CD8-positive, alpha-beta memory T cell (primary cell): ENCODE measurements around the gene BBS9. TPM values are rescaled to one million over a fixed set of nuclear protein-coding genes. Genes with fewer than 3 reads are reported as not detected.

Experiments used
- CTCF ChIA-PET: fragments of 350-600 bp; sonication (Branson Sonifier 250); formaldehyde crosslinking; loops from one replicate; lab custom pipeline; 2021; ENCODE audit warnings: antibody characterized with exemption; lab: Charles Lee
- POLR2A ChIA-PET: fragments of 350-600 bp; sonication (Branson Sonifier 250); formaldehyde crosslinking; loops from one replicate; lab custom pipeline; 2021; ENCODE audit warnings: antibody characterized with exemption; lab: Charles Lee
- DNase-seq, 5 donors: peaks; one replicate each; pipeline versions ENCODE4 v3.0.0 to v3.0.0-alpha.2; 2020 to 2022; ENCODE audit warnings: mixed read lengths in 1 of 5
- H3K27ac ChIP-seq: one replicate; pipeline ENCODE4 v1.7.0; 2013; ENCODE audit warnings: low read depth, mild to moderate bottlenecking, low read length, moderate library complexity
- H3K27me3 ChIP-seq: 2 replicates; pipeline ENCODE4 v1.7.0; 2013; ENCODE audit warnings: low read length, mild to moderate bottlenecking; ENCODE audit not compliant: insufficient read depth, poor library complexity, severe bottlenecking
- H3K36me3 ChIP-seq: 2 replicates; pipeline ENCODE4 v1.7.0; 2013; ENCODE audit warnings: mild to moderate bottlenecking, low read length, moderate library complexity; ENCODE audit not compliant: insufficient read depth
- H3K4me1 ChIP-seq: 2 replicates; pipeline ENCODE4 v1.7.0; 2013; ENCODE audit warnings: mild to moderate bottlenecking, low read length, moderate library complexity; ENCODE audit not compliant: insufficient read depth
- H3K4me3 ChIP-seq: 2 replicates; pipeline ENCODE4 v1.7.0; 2013; ENCODE audit warnings: mild to moderate bottlenecking, low read length
- H3K9me3 ChIP-seq: 2 replicates; pipeline ENCODE4 v1.7.0; 2013; ENCODE audit warnings: mild to moderate bottlenecking, low read length
- H3K27ac Mint-ChIP-seq, 8 donors: one replicate each; pipeline ENCODE4 v1.8.0; 2020 to 2021; ENCODE audit warnings: mixed read lengths in 8 of 8, mild to moderate bottlenecking in 6 of 8, inconsistent platforms in 3 of 8, moderate library complexity in 3 of 8
- H3K27me3 Mint-ChIP-seq, 2 donors: one replicate each; pipeline ENCODE4 v1.8.0; 2020 to 2021; ENCODE audit warnings: mixed read lengths in 2 of 2, mild to moderate bottlenecking in 1 of 2, moderate library complexity in 1 of 2
- H3K36me3 Mint-ChIP-seq, 3 donors: one replicate each; pipeline ENCODE4 v1.8.0; 2020 to 2021; ENCODE audit warnings: mixed read lengths in 3 of 3, inconsistent platforms in 1 of 3, mild to moderate bottlenecking in 1 of 3
- H3K4me1 Mint-ChIP-seq, 3 donors: one replicate each; pipeline ENCODE4 v1.8.0; 2020 to 2021; ENCODE audit warnings: mixed read lengths in 3 of 3, inconsistent platforms in 1 of 3, mild to moderate bottlenecking in 1 of 3
- H3K4me3 Mint-ChIP-seq, 7 donors: one replicate each; pipeline ENCODE4 v1.8.0; 2020 to 2021; ENCODE audit warnings: mixed read lengths in 7 of 7, mild to moderate bottlenecking in 6 of 7, moderate library complexity in 4 of 7, inconsistent platforms in 2 of 7
- H3K9me3 Mint-ChIP-seq, 5 donors: one replicate each; pipeline ENCODE4 v1.8.0; 2020 to 2022; ENCODE audit warnings: mixed read lengths in 5 of 5, mild to moderate bottlenecking in 3 of 5, moderate library complexity in 2 of 5, inconsistent platforms in 1 of 5
- polyA plus RNA-seq: library from polyadenylated mRNA; unstranded; fragments of 300-500 nt; fragmentation: Illumina TruSeq; gene quantifications from one replicate; pipeline ENCODE4 v1.2.3, GENCODE V29; 2021
- total RNA-seq, 2 experiments: library from RNA; stranded (reverse); gene quantifications; one replicate each; pipeline ENCODE4 v1.2.3, GENCODE V29; 2021

Gene BBS9
- total and polyA plus RNA-seq, 3 experiments from 2014 or later: 10.0 to 14.6 (median 11.1) TPM

DNA sequence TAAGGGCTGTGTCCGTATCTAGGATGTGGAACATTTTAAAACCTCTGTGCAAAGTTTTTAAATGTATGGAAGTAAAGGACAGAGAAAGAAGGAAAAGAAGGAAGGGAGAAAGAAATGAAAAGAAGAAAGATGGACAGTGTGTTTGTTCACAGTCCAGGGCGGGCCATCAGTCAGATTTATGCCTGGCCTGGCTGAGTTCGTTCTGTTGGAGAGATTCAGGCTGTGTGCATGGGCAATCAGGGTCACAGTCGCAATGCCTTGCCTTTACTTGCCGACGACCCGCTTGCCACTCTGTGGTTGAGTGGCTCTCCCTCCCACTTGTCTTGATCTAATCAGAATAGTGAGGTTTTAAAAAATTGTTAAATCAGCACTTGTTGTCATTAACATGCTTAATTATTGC lies 406.6 kb downstream of the BBS9 start:
- H3K4me1 ChIP-seq: no peaks in the 10 kb centered on the region
- no peaks in the 10 kb centered on the region for H3K27me3 Mint-ChIP-seq
- peak overlapping the region in 1 of 8 donors; percentile 15 for H3K27ac Mint-ChIP-seq
- H3K27ac ChIP-seq: no peak overlapping the region
- H3K4me3 Mint-ChIP-seq: no peak overlapping the region
- ChIA-PET CTCF (no interaction called here), POLR2A (no interaction called here)
- H3K4me3 ChIP-seq: no peak overlapping the region
- H3K36me3 Mint-ChIP-seq: peaks cover 39 to 84% (median 71%) of the 10 kb centered on the region in 3 donors
- no peaks in the 10 kb centered on the region for H3K9me3 ChIP-seq
- no peaks in the 10 kb centered on the region for H3K36me3 ChIP-seq
- no peaks in the 10 kb centered on the region for H3K27me3 ChIP-seq
- DNase-seq: no peak
- H3K9me3 Mint-ChIP-seq: peaks cover 15 to 25% (median 22%) of the 10 kb centered on the region in 5 donors
- H3K4me1 Mint-ChIP-seq: peaks cover 0 to 3% (median 0%) of the 10 kb centered on the region in 3 donors

GRCh38 chr7:33536398-33537103 lies 407.2 kb downstream of the BBS9 start:
- H3K27me3 ChIP-seq: no peaks in the 10 kb centered on the region
- ChIA-PET CTCF (no interaction called here), POLR2A (no interaction called here)
- Mint-ChIP-seq H3K4me1 (peaks cover 0 to 3% (median 0%) of the 10 kb centered on the region in 3 donors), H3K9me3 (peaks cover 12 to 28% (median 24%) of the 10 kb centered on the region in 5 donors), H3K4me3 (no peak overlapping the region), H3K27me3 (no peaks in the 10 kb centered on the region), H3K27ac (no peak overlapping the region), H3K36me3 (peaks cover 41 to 85% (median 72%) of the 10 kb centered on the region in 3 donors)
- no peaks in the 10 kb centered on the region for H3K9me3 ChIP-seq
- no peaks in the 10 kb centered on the region for H3K36me3 ChIP-seq
- no peak overlapping the region for H3K27ac ChIP-seq
- no peak overlapping the region for H3K4me3 ChIP-seq
- no peaks in the 10 kb centered on the region for H3K4me1 ChIP-seq
- no peak for DNase-seq

GRCh38 chr7:33537104-33537477 lies 407.7 kb downstream of the BBS9 start:
- H3K36me3 Mint-ChIP-seq: peaks cover 41 to 83% (median 72%) of the 10 kb centered on the region in 3 donors

GRCh38 chr7:33539198-33539597 lies 409.8 kb downstream of the BBS9 start:
- Histone ChIP-seq H3K4me1 (no peaks in the 10 kb centered on the region), H3K36me3 (no peaks in the 10 kb centered on the region), H3K27me3 (no peaks in the 10 kb centered on the region), H3K27ac (no peak overlapping the region), H3K4me3 (no peak overlapping the region), H3K9me3 (no peaks in the 10 kb centered on the region)
- H3K4me1 Mint-ChIP-seq: peaks cover 0 to 3% (median 0%) of the 10 kb centered on the region in 3 donors
- H3K4me3 Mint-ChIP-seq: no peak overlapping the region
- H3K9me3 Mint-ChIP-seq: peaks cover 12 to 46% (median 24%) of the 10 kb centered on the region in 5 donors
- CTCF ChIA-PET: no interaction called here
- no peak overlapping the region for H3K27ac Mint-ChIP-seq
- POLR2A ChIA-PET: no interaction called here
- H3K27me3 Mint-ChIP-seq: no peaks in the 10 kb centered on the region
- peaks cover 40 to 87% (median 74%) of the 10 kb centered on the region in 3 donors for H3K36me3 Mint-ChIP-seq
- DNase-seq: no peak

More at GRCh38 chr7:33537104-33537477, 407.7 kb downstream of the BBS9 start:
- no peaks in the 10 kb centered on the region for H3K9me3 ChIP-seq
- no peak for DNase-seq
- ChIA-PET POLR2A (no interaction called here), CTCF (no interaction called here)
- H3K4me1 Mint-ChIP-seq: peaks cover 0 to 3% (median 0%) of the 10 kb centered on the region in 3 donors
- no peak overlapping the region for H3K4me3 ChIP-seq
- H3K36me3 ChIP-seq: no peaks in the 10 kb centered on the region
- H3K27me3 Mint-ChIP-seq: no peaks in the 10 kb centered on the region
- peaks cover 12 to 28% (median 24%) of the 10 kb centered on the region in 5 donors for H3K9me3 Mint-ChIP-seq
- no peaks in the 10 kb centered on the region for H3K4me1 ChIP-seq
- no peak overlapping the region for H3K27ac Mint-ChIP-seq
- no peak overlapping the region for H3K27ac ChIP-seq
- no peak overlapping the region for H3K4me3 Mint-ChIP-seq
- no peaks in the 10 kb centered on the region for H3K27me3 ChIP-seq

DNA sequence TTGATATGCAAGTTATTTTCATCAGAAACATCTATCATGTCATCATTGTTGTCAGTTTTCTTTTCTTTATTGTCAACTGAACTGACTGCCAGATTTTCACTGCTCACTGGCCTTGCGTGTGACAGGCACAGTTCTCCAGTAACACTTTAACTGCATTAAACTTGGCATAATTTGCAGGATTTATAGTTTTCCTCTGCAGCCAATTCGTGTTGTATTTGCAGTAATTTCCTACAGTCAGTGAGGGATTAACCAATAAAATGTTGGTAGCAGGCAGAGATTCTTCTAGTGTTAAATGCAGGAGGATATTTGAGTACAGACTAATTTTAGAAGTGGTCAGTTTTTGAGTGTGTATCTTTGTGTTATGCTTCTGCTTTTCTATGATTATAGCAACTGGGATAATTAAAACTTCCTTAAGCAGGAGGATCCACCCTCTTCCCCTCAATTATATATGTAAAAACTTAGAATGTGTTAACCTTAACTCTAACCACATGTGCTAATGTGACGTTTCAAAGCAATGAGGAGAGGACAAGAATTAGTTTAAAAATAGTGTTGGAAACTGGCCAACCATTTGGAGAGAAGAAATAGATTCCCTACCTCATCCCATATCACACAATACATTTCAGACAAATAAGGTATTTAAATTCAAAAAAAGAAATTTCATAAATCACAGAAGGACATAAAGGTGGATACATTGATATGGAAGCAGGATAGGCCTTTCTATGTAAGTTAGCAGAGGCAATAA lies 410.5 kb downstream of the BBS9 start:
- Histone ChIP-seq H3K4me3 (no peak overlapping the region), H3K9me3 (no peaks in the 10 kb centered on the region), H3K27me3 (no peaks in the 10 kb centered on the region), H3K27ac (no peak overlapping the region), H3K36me3 (no peaks in the 10 kb centered on the region), H3K4me1 (no peaks in the 10 kb centered on the region)
- CTCF ChIA-PET: no interaction called here
- Mint-ChIP-seq H3K27ac (no peak overlapping the region), H3K9me3 (peaks cover 12 to 48% (median 24%) of the 10 kb centered on the region in 5 donors), H3K36me3 (peaks cover 38 to 87% (median 69%) of the 10 kb centered on the region in 3 donors), H3K27me3 (no peaks in the 10 kb centered on the region), H3K4me1 (peaks cover 0 to 3% (median 0%) of the 10 kb centered on the region in 3 donors), H3K4me3 (no peak overlapping the region)
- POLR2A ChIA-PET: no interaction called here
- DNase-seq: no peak

DNA sequence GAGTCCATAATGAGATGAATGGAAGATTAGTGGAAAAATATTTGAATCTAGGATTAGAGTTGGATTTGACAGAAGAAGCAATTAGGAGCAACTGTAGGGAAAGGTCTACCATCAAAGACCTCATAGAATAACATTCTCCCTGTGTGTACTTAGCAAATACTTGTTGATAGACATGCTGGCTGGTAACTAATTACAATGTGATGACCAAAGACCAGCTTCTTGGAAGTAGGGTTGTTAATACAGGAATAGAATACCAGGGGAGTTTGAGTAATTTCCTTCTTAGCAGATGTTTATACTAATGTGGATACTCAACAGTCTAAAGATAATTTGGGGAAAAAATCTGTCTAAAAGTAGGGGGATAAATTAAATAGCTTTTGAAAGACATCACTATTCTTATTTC lies 418.5 kb downstream of the BBS9 start:
- no peaks in the 10 kb centered on the region for H3K4me1 ChIP-seq
- POLR2A ChIA-PET: no interaction called here

GRCh38 chr7:33550363-33550762 lies 421.0 kb downstream of the BBS9 start:
- Histone ChIP-seq H3K9me3 (no peaks in the 10 kb centered on the region), H3K4me1 (no peaks in the 10 kb centered on the region), H3K4me3 (no peak overlapping the region), H3K36me3 (no peaks in the 10 kb centered on the region), H3K27ac (no peak overlapping the region), H3K27me3 (no peaks in the 10 kb centered on the region)
- DNase-seq: no peak
- no peaks in the 10 kb centered on the region for H3K4me1 Mint-ChIP-seq
- H3K4me3 Mint-ChIP-seq: no peak overlapping the region
- no peak overlapping the region for H3K27ac Mint-ChIP-seq
- H3K36me3 Mint-ChIP-seq: peaks cover 5 to 29% (median 7%) of the 10 kb centered on the region in 3 donors
- H3K27me3 Mint-ChIP-seq: no peaks in the 10 kb centered on the region
- peaks cover 0 to 4% (median 0%) of the 10 kb centered on the region in 5 donors for H3K9me3 Mint-ChIP-seq
- ChIA-PET POLR2A (no interaction called here), CTCF (no interaction called here)

More for the DNA sequence above, 418.5 kb downstream of the BBS9 start:
- no peaks in the 10 kb centered on the region for H3K27me3 ChIP-seq
- H3K27ac ChIP-seq: no peak overlapping the region
- H3K27ac Mint-ChIP-seq: no peak overlapping the region
- H3K4me1 Mint-ChIP-seq: no peaks in the 10 kb centered on the region
- H3K9me3 ChIP-seq: no peaks in the 10 kb centered on the region
- DNase-seq: no peak
- H3K4me3 ChIP-seq: no peak overlapping the region
- peaks cover 10 to 52% (median 20%) of the 10 kb centered on the region in 3 donors for H3K36me3 Mint-ChIP-seq
- H3K4me3 Mint-ChIP-seq: no peak overlapping the region
- no peaks in the 10 kb centered on the region for H3K36me3 ChIP-seq
- CTCF ChIA-PET: no interaction called here
- H3K9me3 Mint-ChIP-seq: peaks cover 0 to 20% (median 0%) of the 10 kb centered on the region in 5 donors
- no peaks in the 10 kb centered on the region for H3K27me3 Mint-ChIP-seq

- Mint-ChIP-seq H3K27ac (no peak overlapping the region), H3K4me3 (no peak overlapping the region), H3K27me3 (no peaks in the 10 kb centered on the region), H3K4me1 (no peaks in the 10 kb centered on the region), H3K9me3 (peaks cover 0 to 4% (median 0%) of the 10 kb centered on the region in 5 donors), H3K36me3 (peaks cover 3 to 26% (median 7%) of the 10 kb centered on the region in 3 donors)
- Histone ChIP-seq H3K27me3 (no peaks in the 10 kb centered on the region), H3K27ac (no peak overlapping the region), H3K36me3 (no peaks in the 10 kb centered on the region), H3K4me1 (no peaks in the 10 kb centered on the region), H3K9me3 (no peaks in the 10 kb centered on the region), H3K4me3 (no peak overlapping the region)
- POLR2A ChIA-PET: no interaction called here
- no peak for DNase-seq
- CTCF ChIA-PET: no interaction called here
Measured at GRCh38 chr7:33550979-33551378, 421.6 kb downstream of the BBS9 start.
